ENCODE measurements around the gene MZT2B.
"Not testable (repeated sequence)": the region's sequence is repeated elsewhere in the genome, so short reads cannot be mapped to it uniquely, and the experiment has no call there.

Gene MZT2B

GRCh38 chr2:130160838-130161705, 21.0 kb upstream of the MZT2B start:
- H3K4me3 ChIP-seq (ENCODE audit: low read depth, low read length); DNase-seq (ENCODE audit: low read depth): not testable (repeated sequence)
- TF ChIP-seq, protein P1, sequence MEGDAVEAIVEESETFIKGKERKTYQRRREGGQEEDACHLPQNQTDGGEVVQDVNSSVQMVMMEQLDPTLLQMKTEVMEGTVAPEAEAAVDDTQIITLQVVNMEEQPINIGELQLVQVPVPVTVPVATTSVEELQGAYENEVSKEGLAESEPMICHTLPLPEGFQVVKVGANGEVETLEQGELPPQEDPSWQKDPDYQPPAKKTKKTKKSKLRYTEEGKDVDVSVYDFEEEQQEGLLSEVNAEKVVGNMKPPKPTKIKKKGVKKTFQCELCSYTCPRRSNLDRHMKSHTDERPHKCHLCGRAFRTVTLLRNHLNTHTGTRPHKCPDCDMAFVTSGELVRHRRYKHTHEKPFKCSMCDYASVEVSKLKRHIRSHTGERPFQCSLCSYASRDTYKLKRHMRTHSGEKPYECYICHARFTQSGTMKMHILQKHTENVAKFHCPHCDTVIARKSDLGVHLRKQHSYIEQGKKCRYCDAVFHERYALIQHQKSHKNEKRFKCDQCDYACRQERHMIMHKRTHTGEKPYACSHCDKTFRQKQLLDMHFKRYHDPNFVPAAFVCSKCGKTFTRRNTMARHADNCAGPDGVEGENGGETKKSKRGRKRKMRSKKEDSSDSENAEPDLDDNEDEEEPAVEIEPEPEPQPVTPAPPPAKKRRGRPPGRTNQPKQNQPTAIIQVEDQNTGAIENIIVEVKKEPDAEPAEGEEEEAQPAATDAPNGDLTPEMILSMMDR (IDR thresholded peaks at IDR 0.05; ENCODE audit: low read depth, low read length), result peak; percentile 2

- DNase-seq (ENCODE audit: low read depth); H3K4me3 ChIP-seq (ENCODE audit: low read depth, low read length): not testable (repeated sequence)
Observed at GRCh38 chr2:130162486-130162885, 19.6 kb upstream of the MZT2B start.

DNA sequence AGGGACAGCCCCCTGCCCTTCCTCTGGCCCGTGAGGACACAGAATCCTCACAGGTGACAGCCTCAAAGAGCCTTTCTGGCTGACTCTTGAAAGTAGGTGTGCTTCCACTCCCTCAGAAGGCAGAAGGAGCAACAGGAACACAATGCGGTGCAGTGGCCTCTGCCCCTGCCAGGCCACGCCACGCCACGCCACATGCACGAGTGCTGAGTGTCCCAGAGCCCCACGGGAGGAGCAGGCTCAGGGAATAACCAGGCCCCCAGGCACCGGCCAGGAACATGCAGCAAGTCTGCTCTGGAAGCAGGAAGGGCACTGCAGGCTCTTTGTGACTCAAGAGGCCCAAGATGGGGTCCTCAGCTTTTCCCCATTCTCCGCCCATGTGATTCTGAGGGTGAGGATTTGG, 19.1 kb upstream of the MZT2B start:
- H3K4me3 ChIP-seq (ENCODE audit: low read depth, low read length), result no peak overlapping the region
- no peak for DNase-seq (ENCODE audit: low read depth)
- TF ChIP-seq, protein P1 (IDR thresholded peaks at IDR 0.05; ENCODE audit: low read depth, low read length), result no peak
- TF ChIP-seq, protein P2, sequence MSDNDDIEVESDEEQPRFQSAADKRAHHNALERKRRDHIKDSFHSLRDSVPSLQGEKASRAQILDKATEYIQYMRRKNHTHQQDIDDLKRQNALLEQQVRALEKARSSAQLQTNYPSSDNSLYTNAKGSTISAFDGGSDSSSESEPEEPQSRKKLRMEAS (IDR thresholded peaks at IDR 0.05; ENCODE audit: low read depth, low read length), result no peak
- TF ChIP-seq POLR2A (IDR thresholded peaks at IDR 0.05; ENCODE audit: extremely low read depth, insufficient read length) (no peak), MYC (IDR thresholded peaks at IDR 0.05; ENCODE audit: low read depth, low read length) (no peak)

DNA sequence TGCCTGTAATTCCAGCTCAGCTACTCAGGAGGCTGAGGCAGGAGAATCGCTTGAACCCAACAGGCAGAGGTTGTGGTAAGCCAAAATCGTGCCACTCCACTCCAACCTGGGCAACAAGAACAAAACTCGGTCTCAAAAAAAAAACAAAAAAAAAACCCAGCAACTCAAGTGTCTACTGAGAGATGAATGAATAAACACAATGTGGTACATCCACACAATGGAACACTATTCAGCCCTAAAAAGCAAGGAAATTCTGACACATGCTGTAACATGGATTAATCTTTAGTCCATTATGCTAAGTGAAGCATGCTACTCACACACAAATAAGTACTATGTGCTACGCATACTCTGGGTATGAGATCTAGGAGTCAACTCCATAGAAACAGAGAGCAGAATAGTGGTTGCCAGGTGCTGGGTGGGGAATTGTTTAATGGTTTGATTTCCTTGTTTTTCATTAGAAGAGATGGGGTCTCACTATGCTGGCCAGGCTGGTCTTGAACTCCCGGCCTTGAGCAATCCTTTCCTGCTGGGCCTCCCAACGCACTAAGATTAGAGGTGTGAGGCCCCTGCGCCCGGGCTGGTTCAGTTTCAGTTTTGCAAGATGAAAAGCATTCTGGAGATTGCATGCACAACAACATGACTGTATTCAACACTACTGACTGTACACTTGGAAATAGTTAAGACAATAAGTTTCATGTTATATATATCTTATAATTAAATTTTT, 16.6 kb upstream of the MZT2B start:
- H3K4me3 ChIP-seq (ENCODE audit: low read depth, low read length), result no peak overlapping the region
- DNase-seq (ENCODE audit: low read depth), result no peak
- TF ChIP-seq MYC (IDR thresholded peaks at IDR 0.05; ENCODE audit: low read depth, low read length) (no peak), POLR2A (IDR thresholded peaks at IDR 0.05; ENCODE audit: extremely low read depth, insufficient read length) (no peak)
- TF ChIP-seq, protein P1 (IDR thresholded peaks at IDR 0.05; ENCODE audit: low read depth, low read length), result no peak
- TF ChIP-seq, protein P2 (IDR thresholded peaks at IDR 0.05; ENCODE audit: low read depth, low read length), result no peak

DNA sequence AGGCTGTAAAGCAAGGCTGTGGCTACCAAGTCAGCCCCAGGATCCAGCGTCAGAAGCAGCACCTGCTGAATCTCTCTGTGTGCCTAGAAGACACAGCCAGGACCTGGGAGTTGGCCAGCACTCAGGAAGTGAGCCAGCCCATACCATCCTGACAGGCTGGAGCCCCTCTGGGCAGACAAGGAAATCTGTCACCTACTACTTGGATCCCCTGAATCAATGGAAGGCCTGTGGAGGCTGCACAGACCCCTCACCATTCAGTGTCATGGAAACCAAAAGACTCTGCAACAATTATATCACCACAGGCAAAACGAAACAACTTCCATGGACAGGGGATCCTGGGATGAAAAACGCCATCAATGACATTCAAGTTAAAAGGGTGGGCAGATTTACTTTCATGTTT, 15.5 kb upstream of the MZT2B start:
- H3K4me3 ChIP-seq (ENCODE audit: low read depth, low read length); DNase-seq (ENCODE audit: low read depth): not testable (repeated sequence)

DNA sequence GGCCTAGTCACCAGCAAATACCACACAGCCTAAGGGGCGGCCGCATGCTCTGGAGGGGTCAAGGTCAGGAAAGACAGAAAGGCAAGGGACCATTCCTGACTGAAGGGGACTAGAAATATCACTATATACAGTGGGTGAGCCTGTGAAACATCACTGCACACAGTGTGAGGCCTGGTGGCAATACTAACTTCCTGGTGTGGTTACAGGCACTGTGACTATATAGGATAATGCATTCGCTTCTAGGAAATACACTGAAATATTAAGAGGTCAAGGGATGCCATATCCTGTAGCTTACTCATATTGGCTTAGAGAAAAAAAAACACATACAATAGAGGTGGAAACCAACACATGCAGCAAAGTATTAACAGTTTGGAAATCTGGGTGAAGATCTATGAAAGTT, 12.9 kb upstream of the MZT2B start:
- DNase-seq (ENCODE audit: low read depth); H3K4me3 ChIP-seq (ENCODE audit: low read depth, low read length): not testable (repeated sequence)

GRCh38 chr2:130169896-130170295, 12.2 kb upstream of the MZT2B start:
- H3K4me3 ChIP-seq (ENCODE audit: low read depth, low read length), result no peak overlapping the region
- DNase-seq (ENCODE audit: low read depth), result no peak
- TF ChIP-seq, protein P2 (IDR thresholded peaks at IDR 0.05; ENCODE audit: low read depth, low read length), result no peak
- TF ChIP-seq POLR2A (IDR thresholded peaks at IDR 0.05; ENCODE audit: extremely low read depth, insufficient read length) (no peak), MYC (IDR thresholded peaks at IDR 0.05; ENCODE audit: low read depth, low read length) (no peak)
- TF ChIP-seq, protein P1 (IDR thresholded peaks at IDR 0.05; ENCODE audit: low read depth, low read length), result no peak

GRCh38 chr2:130174866-130175265, 7.2 kb upstream of the MZT2B start:
- not testable (repeated sequence) for DNase-seq (ENCODE audit: low read depth); H3K4me3 ChIP-seq (ENCODE audit: low read depth, low read length)

GRCh38 chr2:130180404-130181324, 1.4 kb upstream of the MZT2B start:
- DNase-seq (ENCODE audit: low read depth), result not testable (repeated sequence)
- peak overlapping the region; percentile 96 for H3K4me3 ChIP-seq (ENCODE audit: low read depth, low read length)

Measured in NB4 (cell line).